Placental epithelial cell (primary cell): ENCODE data around the gene AP1M2. TPM values are rescaled to one million over a fixed set of nuclear protein-coding genes. Genes with fewer than 3 reads are reported as not detected.

Experiments used
- small RNA-seq: library from RNA; depleted of rRNA; stranded (forward); fragments of <200 nt; gene quantifications from one replicate; pipeline ENCODE3, GENCODE V24; 2012
- total RNA-seq: library from RNA; depleted of rRNA; stranded (reverse); fragments of >200 nt; gene quantifications from 2 replicates; pipeline ENCODE4 v1.2.3, GENCODE V29; 2012

Gene AP1M2
- 113 and 144 TPM in 2 replicates for total RNA-seq

GRCh38 chr19:10587022-10587838 is at the start of gene AP1M2:
AP1M2 (minus strand) TSS chr19:10587312; CDS start chr19:10587231, 81 bp downstream.

GRCh38 chr19:10625003-10625761 is 38.1 kb upstream of the AP1M2 start, which contains the start of gene SLC44A2:
SLC44A2 (plus strand) TSS chr19:10625553; CDS start chr19:10625634, 81 bp downstream.

GRCh38 chr19:10568826-10569651 is 18.1 kb downstream of the AP1M2 start, which contains the start of gene CDKN2D:
CDKN2D (minus strand) TSS chr19:10568979; CDS start chr19:10568653, 326 bp downstream.

GRCh38 chr19:10565567-10566407 is 21.3 kb downstream of the AP1M2 start, which contains the start of gene KRI1:
KRI1 (minus strand) TSS chr19:10566010; CDS start chr19:10565999, 11 bp downstream.

GRCh38 chr19:10543420-10544241 is 43.5 kb downstream of the AP1M2 start, which contains the start of gene ATG4D:
ATG4D (plus strand) TSS chr19:10543904; CDS start chr19:10544091, 187 bp downstream.

Small RNA genes lying within 50 kb of the gene (small RNA-seq; reads per million reads assigned to genes)
- gene MIR1238 (not detected), gene RNU7-140P (not detected)

Other genes with a start within 250 kb of the AP1M2 start
- gene ICAM3, start 247.7 kb downstream of the AP1M2 start, total RNA-seq: 5.7 and 5.9 TPM in 2 replicates
- 81.2 and 86.0 TPM in 2 replicates for gene TYK2, start 206.7 kb downstream of the AP1M2 start, total RNA-seq
- gene CDC37, start 183.8 kb downstream of the AP1M2 start, total RNA-seq: 98.9 and 126 TPM in 2 replicates
- 0.87 and 1.6 TPM in 2 replicates for gene PDE4A, start 166.8 kb downstream of the AP1M2 start, total RNA-seq
- 52.8 and 56.9 TPM in 2 replicates for gene KEAP1, start 84.0 kb downstream of the AP1M2 start, total RNA-seq
- gene S1PR5, start 69.9 kb downstream of the AP1M2 start, total RNA-seq: 0.39 TPM in 1 of 2 replicates, not detected in the other
- gene ATG4D, start 43.4 kb downstream of the AP1M2 start, total RNA-seq: 17.7 and 20.9 TPM in 2 replicates
- gene KRI1, start 21.3 kb downstream of the AP1M2 start, total RNA-seq: 5.5 and 5.7 TPM in 2 replicates
- gene CDKN2D, start 18.3 kb downstream of the AP1M2 start, total RNA-seq: 0.76 and 2.4 TPM in 2 replicates
- gene SLC44A2, start 38.2 kb upstream of the AP1M2 start, total RNA-seq: 188 and 341 TPM in 2 replicates
- gene ILF3, start 67.0 kb upstream of the AP1M2 start, total RNA-seq: 92.7 and 115 TPM in 2 replicates
- 22.1 and 23.2 TPM in 2 replicates for gene QTRT1, start 114.1 kb upstream of the AP1M2 start, total RNA-seq
- 154 and 156 TPM in 2 replicates for gene DNM2, start 130.8 kb upstream of the AP1M2 start, total RNA-seq
- gene TMED1, start 248.9 kb upstream of the AP1M2 start, total RNA-seq: 41.4 and 48.7 TPM in 2 replicates